ENCODE results near the gene SMOC1. TPM values are rescaled to one million over a fixed set of nuclear protein-coding genes. Genes with fewer than 3 reads are reported as not detected.

SMOC1 gene
- total and polyA plus RNA-seq, 7 donors, result 3.2 to 10.6 (median 6.2) TPM

- no peak overlapping the region for H3K4me3 ChIP-seq
- no peak for ATAC-seq
- H3K27me3 ChIP-seq (ENCODE audit: insufficient read depth in 3 of 3, low read length in 2 of 3), result no peaks in the 10 kb centered on the region
- peaks cover 5% of the 10 kb centered on the region for H3K4me1 ChIP-seq
- intact Hi-C loops (cut with DNase I), result no loop called here
- TF ChIP-seq CTCF (IDR thresholded peaks at IDR 0.05), result no peak
- no peaks in the 10 kb centered on the region for H3K9me3 ChIP-seq
- DNase-seq, result no peak
- H3K27ac ChIP-seq, result no peak overlapping the region
- WGBS, 3 donors, result 72 to 76% (median 74%) methylated on average over 13 of the region's 13 CpGs
- no peaks in the 10 kb centered on the region for H3K36me3 ChIP-seq (ENCODE audit: insufficient read depth in 1 of 2, low read depth in 1 of 2)
Observed at GRCh38 chr14:69987406-69988121, 108.3 kb downstream of the SMOC1 start.

- Histone ChIP-seq H3K9me3 (no peaks in the 10 kb centered on the region), H3K27ac (no peak overlapping the region), H3K27me3 (ENCODE audit: insufficient read depth in 3 of 3, low read length in 2 of 3) (no peaks in the 10 kb centered on the region), H3K4me3 (no peak overlapping the region), H3K4me1 (no peaks in the 10 kb centered on the region), H3K36me3 (ENCODE audit: insufficient read depth in 1 of 2, low read depth in 1 of 2) (no peaks in the 10 kb centered on the region)
- no peak for TF ChIP-seq CTCF (IDR thresholded peaks at IDR 0.05)
- intact Hi-C loops (cut with DNase I), result no loop called here
- ATAC-seq (no peak), DNase-seq (no peak)
Observed at GRCh38 chr14:69988979-69989378, 109.8 kb downstream of the SMOC1 start.

- 68 to 81% (median 69%) methylated on average over 3 of the region's 3 CpGs for WGBS, 3 donors
- DNase-seq (no peak), ATAC-seq (no peak)
- Histone ChIP-seq H3K9me3 (no peaks in the 10 kb centered on the region), H3K27me3 (ENCODE audit: insufficient read depth in 3 of 3, low read length in 2 of 3) (no peaks in the 10 kb centered on the region), H3K4me3 (no peak overlapping the region), H3K4me1 (no peaks in the 10 kb centered on the region), H3K27ac (no peak overlapping the region), H3K36me3 (ENCODE audit: insufficient read depth in 1 of 2, low read depth in 1 of 2) (no peaks in the 10 kb centered on the region)
- intact Hi-C loops (cut with DNase I), result no loop called here
- no peak for TF ChIP-seq CTCF (IDR thresholded peaks at IDR 0.05)
Observed at GRCh38 chr14:69989622-69990021, 110.4 kb downstream of the SMOC1 start.

GRCh38 chr14:69990323-69990722 is 111.1 kb downstream of the SMOC1 start:
- TF ChIP-seq CTCF (IDR thresholded peaks at IDR 0.05), result no peak
- Histone ChIP-seq H3K9me3 (no peaks in the 10 kb centered on the region), H3K27ac (no peak overlapping the region), H3K36me3 (ENCODE audit: insufficient read depth in 1 of 2, low read depth in 1 of 2) (no peaks in the 10 kb centered on the region), H3K27me3 (ENCODE audit: insufficient read depth in 3 of 3, low read length in 2 of 3) (no peaks in the 10 kb centered on the region), H3K4me1 (no peaks in the 10 kb centered on the region), H3K4me3 (no peak overlapping the region)
- ATAC-seq (no peak), DNase-seq (no peak)
- intact Hi-C loops (cut with DNase I), result no loop called here

GRCh38 chr14:69991422-69991821 is 112.2 kb downstream of the SMOC1 start:
- Histone ChIP-seq H3K27me3 (ENCODE audit: insufficient read depth in 3 of 3, low read length in 2 of 3) (no peaks in the 10 kb centered on the region), H3K4me1 (no peaks in the 10 kb centered on the region), H3K36me3 (ENCODE audit: insufficient read depth in 1 of 2, low read depth in 1 of 2) (no peaks in the 10 kb centered on the region), H3K4me3 (no peak overlapping the region), H3K27ac (no peak overlapping the region), H3K9me3 (no peaks in the 10 kb centered on the region)
- intact Hi-C loops (cut with DNase I), result no loop called here
- no peak for TF ChIP-seq CTCF (IDR thresholded peaks at IDR 0.05)
- DNase-seq (no peak), ATAC-seq (no peak)

Measured in psoas muscle (tissue), 8 donors.